Astrocyte (in vitro differentiated cells and primary cell): ENCODE data around the gene ABCC11.
A peak's percentile ranks its signal among the peaks of the same experiment; 100 is the strongest.

ENCODE experiments used
- CTCF ChIP-seq: IDR thresholded peaks from 2 replicates; pipeline ENCODE4 v1.5.1; 2011; ENCODE audit warnings: low read depth, mild to moderate bottlenecking, inconsistent platforms, low read length, moderate library complexity; ENCODE audit not compliant: insufficient read depth
- EZH2 ChIP-seq: IDR thresholded peaks from 2 replicates; pipeline ENCODE4 v1.6.1; 2012; ENCODE audit warnings: mild to moderate bottlenecking, low read length, inconsistent platforms; ENCODE audit not compliant: insufficient read depth

GRCh38 chr16:48231727-48232492, 15.4 kb downstream of the ABCC11 start:
- TF ChIP-seq CTCF (peak; percentile 29), EZH2 (no peak)
